NOMO-1 (cell line): ENCODE results near the gene MRTFA.
"Not testable (repeated sequence)": the region's sequence is repeated elsewhere in the genome, so short reads cannot be mapped to it uniquely, and the experiment has no call there.

ENCODE experiments used
- DNase-seq, 2 experiments: peaks; one replicate each; lab custom pipeline; 2025; ENCODE audit not compliant: unreplicated experiment in 2 of 2; lab: John Stamatoyannopoulos, UW

The MRTFA gene

GRCh38 chr22:40560994-40561515 is 75.5 kb downstream of the MRTFA start:
- no peak for DNase-seq

- DNase-seq = no peak
Observed at GRCh38 chr22:40560551-40560950, 76.0 kb downstream of the MRTFA start.

- DNase-seq = no peak
Observed at GRCh38 chr22:40557972-40558371, 78.5 kb downstream of the MRTFA start.

GRCh38 chr22:40556641-40557040 is 79.9 kb downstream of the MRTFA start:
- DNase-seq = no peak

- not testable (repeated sequence) for DNase-seq
Observed at GRCh38 chr22:40554023-40554422, 82.5 kb downstream of the MRTFA start.

GRCh38 chr22:40553014-40553554 is 83.4 kb downstream of the MRTFA start:
- no peak for DNase-seq

GRCh38 chr22:40552070-40552469 is 84.4 kb downstream of the MRTFA start:
- DNase-seq = no peak

GRCh38 chr22:40547729-40548143 is 88.8 kb downstream of the MRTFA start:
- DNase-seq = no peak

- DNase-seq = no peak
Observed at GRCh38 chr22:40544758-40545157, 91.8 kb downstream of the MRTFA start.

- DNase-seq = no peak
Observed at GRCh38 chr22:40542821-40543540, 93.5 kb downstream of the MRTFA start.

- DNase-seq = no peak
Observed at GRCh38 chr22:40541300-40541699, 95.2 kb downstream of the MRTFA start.

GRCh38 chr22:40540265-40540664 is 96.3 kb downstream of the MRTFA start:
- DNase-seq = no peak

- not testable (repeated sequence) for DNase-seq
Observed at GRCh38 chr22:40536149-40536548, 100.4 kb downstream of the MRTFA start.

- no peak for DNase-seq
Observed at GRCh38 chr22:40535642-40536041, 100.9 kb downstream of the MRTFA start.

GRCh38 chr22:40535189-40535512 is 101.4 kb downstream of the MRTFA start:
- DNase-seq = no peak

- DNase-seq = peak in 1 of 2 experiments; percentile 69
Observed at GRCh38 chr22:40534379-40535188, 101.9 kb downstream of the MRTFA start.

GRCh38 chr22:40533712-40534378 is 102.7 kb downstream of the MRTFA start:
- DNase-seq = peak; percentile 93 to 95

- no peak for DNase-seq
Observed at GRCh38 chr22:40531951-40532900, 104.3 kb downstream of the MRTFA start.

- not testable (repeated sequence) for DNase-seq
Observed at GRCh38 chr22:40530391-40530790, 106.1 kb downstream of the MRTFA start.

GRCh38 chr22:40529821-40530220 is 106.7 kb downstream of the MRTFA start:
- DNase-seq = no peak
